HG02938 (cell line): Measurements from ENCODE around the gene PHACTR1.
A peak's percentile ranks its signal among the peaks of the same experiment; 100 is the strongest.

Source experiments
- ATAC-seq: cut with Tn5 transposase; IDR thresholded peaks from one replicate; pipeline ENCODE4 v1.9.1; 2021; ENCODE audit warnings: mild to moderate bottlenecking, moderate library complexity; ENCODE audit not compliant: unreplicated experiment

Gene PHACTR1

DNA sequence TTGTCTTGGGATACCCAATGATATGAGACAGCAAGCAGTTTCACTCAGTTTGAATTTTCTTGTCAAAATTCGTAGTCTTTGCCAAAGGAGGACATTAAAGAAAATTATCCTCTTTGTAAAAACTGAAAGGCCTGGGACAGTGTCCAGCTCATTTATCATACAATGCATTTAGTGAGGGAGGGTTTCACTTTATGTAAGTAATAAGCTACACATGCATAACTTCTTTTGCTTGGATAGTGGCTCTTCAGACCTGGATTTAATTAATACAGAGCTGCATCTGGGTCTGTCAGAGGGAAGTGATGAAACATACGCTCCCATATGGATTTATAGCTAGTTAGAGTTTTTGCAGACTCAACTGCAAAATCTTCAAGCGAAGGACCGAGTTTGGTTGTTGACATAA is 175.6 kb downstream of the PHACTR1 start:
- ATAC-seq = no peak

DNA sequence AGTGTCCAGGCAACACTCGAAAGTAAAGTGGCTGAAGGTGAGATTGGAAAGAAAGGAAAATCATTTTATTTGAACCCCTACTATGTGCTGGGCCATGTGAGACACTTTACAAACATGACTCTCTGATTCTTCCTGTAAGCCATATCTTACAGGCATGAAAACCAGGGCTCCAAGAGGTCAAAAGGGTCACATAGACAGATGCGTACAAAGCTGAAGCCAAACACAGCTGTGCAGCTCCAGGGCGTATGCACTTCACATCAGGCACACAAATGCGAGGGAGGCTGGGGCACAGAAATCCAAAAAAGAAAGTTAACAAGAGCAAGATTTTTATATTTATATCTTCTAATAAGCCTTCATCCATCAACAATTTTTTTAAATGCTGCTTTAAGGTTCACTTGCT is 176.5 kb downstream of the PHACTR1 start:
- no peak for ATAC-seq

GRCh38 chr6:12895721-12896120 is 179.2 kb downstream of the PHACTR1 start:
- no peak for ATAC-seq

- ATAC-seq = no peak
Observed at GRCh38 chr6:12896208-12896733, 179.7 kb downstream of the PHACTR1 start.

DNA sequence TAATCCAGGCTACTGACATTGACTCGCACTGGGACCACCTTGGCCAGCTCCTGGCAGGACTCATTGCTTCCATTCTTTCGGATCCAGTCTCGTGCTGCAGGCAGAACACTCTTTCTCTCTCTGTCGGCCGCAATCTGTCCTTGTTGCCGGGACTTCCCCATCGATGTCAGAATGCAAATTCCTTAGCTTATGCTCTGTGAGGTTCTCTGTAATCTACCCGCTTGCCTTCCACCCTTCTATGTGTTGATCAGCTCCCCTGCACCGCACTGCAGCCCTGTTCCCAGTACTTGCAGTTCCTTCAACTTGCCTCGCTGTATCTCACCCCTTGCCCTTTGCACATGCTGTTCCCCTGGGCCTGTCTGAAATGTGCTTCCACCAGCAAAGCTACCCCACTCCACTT is 182.0 kb downstream of the PHACTR1 start:
- no peak for ATAC-seq

GRCh38 chr6:12899046-12899833 is 182.7 kb downstream of the PHACTR1 start:
- ATAC-seq = no peak

GRCh38 chr6:12903246-12903645 is 186.7 kb downstream of the PHACTR1 start:
- no peak for ATAC-seq

- no peak for ATAC-seq
Observed at GRCh38 chr6:12909833-12910232, 193.3 kb downstream of the PHACTR1 start.

GRCh38 chr6:12911427-12911826 is 194.9 kb downstream of the PHACTR1 start:
- ATAC-seq = no peak

DNA sequence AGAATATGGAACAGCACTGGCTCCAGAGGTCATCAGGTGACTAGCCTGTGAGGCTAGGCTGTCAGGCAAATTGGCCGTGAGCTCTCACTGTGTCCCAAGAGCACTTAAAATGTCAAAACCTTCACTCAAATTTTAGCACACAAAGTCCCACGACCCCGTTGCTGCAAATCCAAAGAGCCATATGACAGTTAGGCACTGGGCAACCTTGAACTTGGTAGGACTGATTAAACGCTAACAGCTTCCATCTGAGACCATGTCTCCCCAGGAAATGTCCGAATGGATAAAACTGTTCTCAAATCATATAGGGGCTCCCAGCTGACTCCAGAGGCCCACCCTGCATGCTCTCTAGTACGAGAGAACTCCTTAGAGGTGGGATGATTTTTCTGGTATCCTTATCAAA is 196.6 kb downstream of the PHACTR1 start:
- ATAC-seq = no peak

GRCh38 chr6:12916006-12916405 is 199.4 kb downstream of the PHACTR1 start:
- no peak for ATAC-seq

DNA sequence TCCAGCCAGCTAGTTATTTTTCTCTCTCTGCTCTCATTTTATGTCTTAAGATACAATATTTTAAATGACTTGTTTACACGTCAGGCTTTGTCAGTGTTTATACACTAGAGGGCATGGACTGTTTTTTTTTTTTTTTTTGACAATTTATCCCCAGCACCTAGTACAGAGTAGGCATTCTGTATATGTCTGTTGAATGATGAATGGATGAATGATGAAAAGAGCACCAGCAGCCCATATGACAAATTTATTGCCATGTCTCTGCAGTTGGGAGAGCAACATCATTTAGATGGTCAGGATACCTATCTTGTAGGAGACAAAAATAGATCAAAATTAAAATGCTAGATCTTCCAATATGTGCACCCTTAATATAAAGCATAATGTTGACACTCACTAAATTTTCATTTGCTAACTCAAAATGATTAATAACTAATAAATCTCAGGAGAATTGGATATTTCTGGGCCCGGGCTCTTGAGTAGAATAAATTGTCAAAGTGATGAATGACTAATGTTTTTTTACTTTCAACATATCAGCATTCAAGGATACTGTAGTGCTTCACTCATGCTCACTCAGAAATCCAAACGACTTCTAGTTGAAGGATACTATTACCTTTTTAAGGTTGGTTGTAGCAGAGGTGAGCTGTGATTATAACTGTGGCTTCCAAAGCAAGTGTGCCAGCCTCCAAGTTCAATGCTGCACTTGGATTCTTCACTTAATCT is 200.0 kb downstream of the PHACTR1 start:
- no peak for ATAC-seq

- no peak for ATAC-seq
Observed at GRCh38 chr6:12921467-12921866, 204.9 kb downstream of the PHACTR1 start.

DNA sequence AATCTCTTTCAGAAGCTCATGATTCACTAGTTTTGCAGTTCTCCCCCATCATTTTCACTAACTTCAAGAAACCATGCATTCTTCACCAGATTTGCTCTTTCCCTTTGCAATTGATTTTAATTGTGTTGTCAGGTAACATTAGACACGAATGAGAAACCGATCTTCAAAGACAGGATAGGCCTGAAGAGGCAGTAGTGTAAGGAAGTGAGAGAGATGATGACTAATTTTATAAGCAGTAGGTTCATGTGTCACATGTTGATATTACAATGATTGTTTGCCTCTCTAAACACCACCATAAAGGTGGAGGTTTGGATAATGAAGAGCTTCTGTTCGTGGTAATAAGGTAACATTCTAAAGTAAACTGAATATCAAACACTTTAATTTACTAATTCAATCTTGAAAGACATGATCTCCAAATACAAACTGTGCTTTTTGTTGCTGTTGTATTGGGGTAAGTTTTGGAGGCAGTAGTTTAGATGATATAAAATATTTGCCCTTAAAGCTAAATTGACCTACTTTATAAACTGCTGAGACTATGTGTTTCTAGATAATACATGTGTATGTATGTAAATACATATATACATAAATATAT is 207.2 kb downstream of the PHACTR1 start:
- peak; percentile 59 for ATAC-seq

DNA sequence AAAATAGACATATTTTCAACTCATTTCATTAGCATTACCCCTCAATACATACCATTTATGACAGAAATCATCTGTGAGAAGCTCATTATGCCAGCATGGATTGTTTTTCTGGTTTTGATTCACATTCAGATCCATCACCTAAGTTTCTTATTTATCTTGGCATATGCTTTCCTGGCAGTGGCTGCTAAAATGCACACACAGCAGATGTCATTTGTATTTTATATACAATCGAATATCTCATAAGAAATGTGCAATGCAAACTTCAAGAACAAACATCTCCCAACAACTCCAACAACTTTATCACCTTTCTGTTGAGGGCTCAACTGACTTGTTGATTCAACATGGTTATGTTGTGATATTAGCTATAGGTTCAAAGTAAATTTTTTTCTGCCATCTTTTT is 208.3 kb downstream of the PHACTR1 start:
- ATAC-seq = no peak

GRCh38 chr6:12927746-12928145 is 211.2 kb downstream of the PHACTR1 start:
- no peak for ATAC-seq

DNA sequence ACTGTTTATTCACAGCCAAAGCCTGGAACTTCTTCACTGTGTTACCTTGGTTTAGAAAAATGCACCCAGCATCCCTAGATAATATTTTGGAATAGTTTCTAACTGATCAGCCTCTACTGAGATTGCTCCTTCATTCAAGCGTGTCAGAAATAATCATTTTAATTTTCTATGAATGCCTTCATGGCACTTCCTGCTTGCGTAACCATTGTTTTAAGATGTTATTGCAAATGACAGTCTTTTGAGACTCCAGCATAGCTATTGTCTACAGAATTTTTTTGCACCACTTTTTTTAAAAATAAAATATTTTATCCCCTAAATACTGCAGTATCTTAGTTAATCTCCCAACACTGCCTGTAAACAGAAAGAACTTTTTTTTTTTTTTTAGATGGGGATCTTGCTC is 213.1 kb downstream of the PHACTR1 start:
- ATAC-seq = no peak

- no peak for ATAC-seq
Observed at GRCh38 chr6:12931639-12932038, 215.1 kb downstream of the PHACTR1 start.

DNA sequence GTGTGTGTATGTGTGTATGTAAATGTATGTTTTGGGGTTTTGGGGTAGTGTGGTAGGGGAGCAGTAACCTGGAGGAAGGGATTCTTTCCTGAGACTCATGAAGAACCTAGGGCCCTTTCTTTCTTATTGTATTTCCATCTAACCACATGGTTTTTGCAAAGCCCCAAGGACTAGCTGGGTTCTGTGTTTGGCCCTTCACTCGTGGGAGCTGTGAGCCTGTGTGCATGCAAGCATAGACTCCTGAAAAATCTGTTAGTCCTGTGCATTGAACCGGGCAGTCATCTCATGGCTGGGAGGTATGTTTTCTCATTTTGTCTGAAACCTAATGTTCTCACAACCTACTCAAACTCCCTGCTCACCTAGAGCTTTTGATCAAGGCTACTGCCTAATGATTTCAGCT is 219.1 kb downstream of the PHACTR1 start:
- ATAC-seq = no peak

DNA sequence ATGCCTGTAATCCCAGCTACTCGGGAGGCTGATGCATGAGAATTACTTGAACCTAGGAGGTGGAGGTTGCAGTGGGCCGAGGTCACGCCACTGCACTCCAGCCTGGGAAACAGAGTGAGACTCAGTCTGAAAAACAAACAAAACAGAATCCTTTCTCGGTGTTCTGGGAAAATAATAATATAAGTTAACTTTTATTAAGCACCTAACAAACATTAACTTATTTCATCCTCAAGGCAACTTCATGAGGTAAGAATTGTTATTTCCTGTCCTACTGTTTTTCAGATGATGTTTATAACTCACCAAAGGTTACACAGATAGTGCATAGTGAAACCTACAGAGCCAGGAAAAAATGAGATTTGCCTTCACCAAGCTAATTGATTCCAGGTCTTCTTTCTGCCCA is 221.4 kb downstream of the PHACTR1 start:
- no peak for ATAC-seq

- no peak for ATAC-seq
Observed at GRCh38 chr6:12939314-12939713, 222.7 kb downstream of the PHACTR1 start.

- ATAC-seq = no peak
Observed at GRCh38 chr6:12941422-12941821, 224.9 kb downstream of the PHACTR1 start.
